GM19099 (cell line): ENCODE results near the gene EAF1.

ENCODE experiments used
- POLR2A ChIP-seq: IDR thresholded peaks from 3 replicates; pipeline ENCODE4 v1.6.1; 2011; ENCODE audit warnings: low read depth; ENCODE audit not compliant: insufficient read length; ENCODE audit errors: extremely low read depth

EAF1 gene

GRCh38 chr3:15403965-15404364, 23.4 kb upstream of the EAF1 start:
- TF ChIP-seq POLR2A = no peak

DNA sequence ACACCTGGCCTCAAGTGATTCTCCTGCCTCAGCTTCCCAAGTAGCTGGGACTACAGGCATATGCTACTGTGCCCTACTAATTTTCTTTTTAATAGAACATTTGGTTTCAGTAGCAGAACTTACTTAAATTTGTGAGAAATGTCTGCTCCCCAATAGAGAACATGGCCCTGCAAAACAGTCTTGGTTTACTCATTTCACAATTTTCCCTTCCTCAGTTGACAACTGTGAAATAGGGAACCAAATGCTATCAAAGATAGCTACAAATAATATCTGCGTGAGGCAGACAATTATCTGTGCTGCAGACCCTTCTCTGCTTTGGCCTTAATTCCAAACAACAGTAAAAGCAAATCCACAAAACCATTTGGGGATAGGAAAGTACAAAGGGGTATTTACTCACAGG, 22.6 kb upstream of the EAF1 start:
- no peak for TF ChIP-seq POLR2A

- no peak for TF ChIP-seq POLR2A
These were observed 21.8 kb upstream of the EAF1 start for GRCh38 chr3:15405448-15406050.

- no peak for TF ChIP-seq POLR2A
These were observed 18.2 kb upstream of the EAF1 start for GRCh38 chr3:15409239-15409638.

DNA sequence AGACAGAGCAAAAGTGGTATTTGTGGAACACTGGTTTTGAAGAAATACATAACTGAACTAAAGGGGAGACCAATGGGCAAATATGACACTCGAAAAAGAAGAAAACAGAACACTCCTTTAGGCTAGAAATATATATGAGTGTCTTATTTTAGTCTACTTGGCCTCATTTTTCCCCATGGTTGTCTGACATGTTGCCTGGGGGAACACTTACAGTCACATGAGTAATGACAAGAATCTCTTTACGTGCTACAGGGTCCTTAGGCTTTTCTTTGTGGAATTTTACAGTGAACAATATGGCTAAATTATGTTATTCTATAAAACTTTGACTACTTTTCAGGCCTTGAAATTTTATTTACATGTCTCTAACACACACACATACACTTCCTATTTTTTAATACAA, 17.6 kb upstream of the EAF1 start:
- TF ChIP-seq POLR2A = no peak

GRCh38 chr3:15420871-15421270, 6.5 kb upstream of the EAF1 start:
- TF ChIP-seq POLR2A = no peak

GRCh38 chr3:15426579-15427118, 749 bp upstream of the EAF1 start:
- no peak for TF ChIP-seq POLR2A

GRCh38 chr3:15427981-15428380, 583 bp downstream of the EAF1 start:
- no peak for TF ChIP-seq POLR2A

DNA sequence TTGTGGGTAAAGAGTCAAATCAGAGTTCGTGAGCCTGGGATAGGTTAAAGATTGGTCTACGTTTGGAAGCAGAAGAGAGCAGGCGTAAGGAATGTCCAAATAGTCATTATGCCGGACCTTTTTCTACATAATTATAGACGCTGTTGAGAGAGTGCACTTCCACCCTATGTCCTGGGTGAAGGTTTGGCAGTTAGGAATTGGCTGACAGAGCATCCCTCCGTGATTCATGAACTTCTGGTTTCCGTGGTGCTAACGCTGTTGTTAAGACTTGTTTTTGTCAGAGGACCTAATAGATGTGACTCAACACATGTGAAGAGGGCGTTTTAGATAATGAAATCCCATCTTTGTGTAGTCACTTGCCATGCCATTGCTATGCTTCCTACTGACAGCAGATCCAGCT, 1.1 kb downstream of the EAF1 start:
- TF ChIP-seq POLR2A = no peak

- no peak for TF ChIP-seq POLR2A
These were observed 1.7 kb downstream of the EAF1 start for GRCh38 chr3:15429080-15429479.

GRCh38 chr3:15430624-15431023, 3.2 kb downstream of the EAF1 start:
- no peak for TF ChIP-seq POLR2A

DNA sequence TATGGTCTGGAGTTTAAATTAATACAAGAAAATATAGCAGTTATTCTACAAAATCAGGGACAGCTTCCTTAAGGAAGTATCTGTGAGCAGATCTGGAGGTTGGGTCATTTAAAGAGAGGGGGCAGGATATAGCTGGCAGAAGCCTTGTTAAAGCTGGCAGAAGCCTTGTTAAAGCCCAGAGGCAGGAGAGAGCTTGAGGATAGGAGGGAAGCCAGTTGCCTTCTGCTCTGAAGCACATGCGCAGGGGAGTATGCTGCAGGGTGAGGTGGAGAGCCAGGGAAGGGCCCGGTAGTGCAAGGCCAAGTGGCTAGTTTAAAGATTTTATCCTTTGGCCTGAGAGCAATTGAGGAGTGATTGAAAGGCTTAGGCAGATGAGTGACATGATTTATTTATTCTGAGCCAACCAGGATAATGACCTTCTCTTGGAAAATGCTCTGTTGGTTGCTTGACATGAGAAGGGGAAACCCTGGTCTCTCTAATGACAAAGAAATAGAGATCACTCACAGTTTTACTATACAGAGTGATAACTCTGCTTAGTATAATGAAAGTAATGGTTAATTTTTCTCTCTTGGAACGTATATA, 3.9 kb downstream of the EAF1 start:
- TF ChIP-seq POLR2A = no peak

GRCh38 chr3:15433531-15433930, 6.1 kb downstream of the EAF1 start:
- no peak for TF ChIP-seq POLR2A

DNA sequence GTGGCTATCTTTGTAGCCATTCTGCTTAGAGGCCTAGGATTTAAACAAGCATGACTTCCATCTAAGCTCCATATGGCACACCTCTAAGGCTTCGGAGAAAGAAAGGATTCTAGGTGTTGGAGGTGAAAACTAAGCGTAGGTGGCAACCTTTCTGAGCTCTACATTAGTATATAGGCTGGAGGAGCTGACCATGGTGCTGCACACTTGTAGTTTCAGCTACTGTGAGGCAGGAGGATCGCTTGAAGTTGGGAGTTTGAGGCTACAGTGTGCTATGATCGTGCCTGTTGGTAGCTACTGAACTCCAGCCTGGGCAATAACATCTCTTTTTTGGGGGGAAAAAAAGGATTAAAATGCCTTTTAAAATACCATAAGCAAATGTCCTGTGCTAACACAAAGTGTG, 7.4 kb downstream of the EAF1 start:
- no peak for TF ChIP-seq POLR2A

DNA sequence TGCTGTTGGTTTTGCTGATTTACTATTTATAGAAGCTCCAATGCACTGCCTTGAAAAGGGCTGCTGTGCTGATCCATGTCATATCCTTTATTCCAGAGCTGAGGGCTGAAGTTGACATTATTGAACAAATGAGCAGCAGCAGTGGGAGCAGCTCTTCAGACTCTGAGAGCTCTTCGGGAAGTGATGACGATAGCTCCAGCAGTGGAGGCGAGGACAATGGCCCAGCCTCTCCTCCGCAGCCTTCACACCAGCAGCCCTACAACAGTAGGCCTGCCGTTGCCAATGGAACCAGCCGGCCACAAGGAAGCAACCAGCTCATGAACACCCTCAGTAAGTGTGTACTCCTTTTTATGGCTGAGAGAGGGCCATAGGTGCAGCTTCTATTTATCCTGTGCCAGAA, 8.8 kb downstream of the EAF1 start:
- TF ChIP-seq POLR2A = no peak

- TF ChIP-seq POLR2A = no peak
These were observed 11.6 kb downstream of the EAF1 start for GRCh38 chr3:15438983-15439382.

- TF ChIP-seq POLR2A = no peak
These were observed 12.1 kb downstream of the EAF1 start for GRCh38 chr3:15439476-15439875.
